AG04450 (cell line): ENCODE results near the gene MN1. TPM values are rescaled to one million over a fixed set of nuclear protein-coding genes. Genes with fewer than 3 reads are reported as not detected.

ENCODE experiments used
- CTCF ChIA-PET: fragments of 300-600, 350-600 bp; formaldehyde crosslinking; extraction: SDS; loops from one replicate; lab custom pipeline; 2022; ENCODE audit warnings: antibody characterized with exemption, inconsistent platforms; lab: Charles Lee
- POLR2A ChIA-PET: fragments of 350-600 bp; formaldehyde crosslinking; extraction: SDS; loops from one replicate; lab custom pipeline; 2021; ENCODE audit warnings: antibody characterized with exemption, inconsistent platforms; lab: Yijun Ruan, JAX
- DNase-seq: peaks from one replicate; pipeline ENCODE4 v3.0.0-alpha.2; 2011; ENCODE audit warnings: low read depth, low spot score
- H3K27ac ChIP-seq: one replicate; pipeline ENCODE4 v1.5.1; 2012; ENCODE audit warnings: low read depth, low read length, control low read depth
- H3K27me3 ChIP-seq: one replicate; pipeline ENCODE4 v1.6.0; 2012; ENCODE audit warnings: low read length; ENCODE audit not compliant: control insufficient read depth, insufficient read depth
- H3K4me3 ChIP-seq: 2 replicates; pipeline ENCODE4 v1.5.1; 2011; ENCODE audit warnings: mild to moderate bottlenecking, low read depth, low read length, control low read depth
- H3K9me3 ChIP-seq: 2 replicates; pipeline ENCODE4 v1.5.1; 2012; ENCODE audit warnings: low read length; ENCODE audit not compliant: control insufficient read depth, insufficient read depth
- polyA plus RNA-seq: library from polyadenylated mRNA; depleted of rRNA; stranded (reverse); fragments of >200 nt; gene quantifications from 2 replicates; pipeline ENCODE4 v1.2.3, GENCODE V29; 2011
- TF ChIP-seq, protein P1 (sequence below): IDR thresholded peaks from 2 replicates; pipeline ENCODE4 v1.5.1; 2011; ENCODE audit warnings: low read depth, low read length, control low read depth, inconsistent platforms

MN1 gene
- polyA plus RNA-seq, 1 experiment = 2.7 TPM

DNA sequence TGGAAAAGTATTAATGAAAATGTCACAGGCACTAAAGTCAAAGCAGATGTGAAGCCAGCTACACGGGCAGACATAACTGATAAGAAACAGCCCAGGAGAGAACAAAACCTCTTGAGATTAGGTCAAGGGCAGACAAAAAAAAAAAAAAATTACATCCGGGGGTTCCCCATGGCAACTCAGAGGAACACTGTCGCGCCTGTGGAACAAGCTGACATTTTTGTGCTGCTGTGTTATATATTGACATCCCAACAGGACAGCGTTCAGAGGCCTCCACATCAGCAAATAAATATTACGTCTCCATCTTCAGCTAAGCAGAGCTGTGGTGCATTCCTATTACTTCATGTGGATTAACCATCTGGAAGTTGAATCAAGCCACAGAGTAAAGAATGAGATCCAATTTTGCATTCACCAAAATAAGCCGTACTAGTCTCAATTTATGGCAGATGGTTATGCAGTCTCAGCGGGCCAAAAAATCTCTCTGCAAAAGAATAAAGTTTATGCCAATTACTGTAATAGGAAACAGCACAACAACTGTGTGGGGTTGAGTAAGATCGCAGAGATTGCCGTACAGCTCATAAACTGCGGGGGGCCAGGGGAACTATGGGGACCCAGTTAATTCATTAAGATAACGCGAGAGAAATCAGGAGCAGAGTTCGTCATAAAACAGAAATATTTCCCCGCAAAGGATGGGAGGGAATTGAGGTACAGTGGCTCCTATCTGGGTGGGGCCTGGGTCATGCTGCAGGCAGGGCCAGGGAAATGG is 41.3 kb upstream of the MN1 start:
- DNase-seq = no peak
- H3K27me3 ChIP-seq = no peaks in the 10 kb centered on the region
- no peak overlapping the region for H3K4me3 ChIP-seq
- CTCF ChIA-PET = no interaction called here
- TF ChIP-seq, protein P1, sequence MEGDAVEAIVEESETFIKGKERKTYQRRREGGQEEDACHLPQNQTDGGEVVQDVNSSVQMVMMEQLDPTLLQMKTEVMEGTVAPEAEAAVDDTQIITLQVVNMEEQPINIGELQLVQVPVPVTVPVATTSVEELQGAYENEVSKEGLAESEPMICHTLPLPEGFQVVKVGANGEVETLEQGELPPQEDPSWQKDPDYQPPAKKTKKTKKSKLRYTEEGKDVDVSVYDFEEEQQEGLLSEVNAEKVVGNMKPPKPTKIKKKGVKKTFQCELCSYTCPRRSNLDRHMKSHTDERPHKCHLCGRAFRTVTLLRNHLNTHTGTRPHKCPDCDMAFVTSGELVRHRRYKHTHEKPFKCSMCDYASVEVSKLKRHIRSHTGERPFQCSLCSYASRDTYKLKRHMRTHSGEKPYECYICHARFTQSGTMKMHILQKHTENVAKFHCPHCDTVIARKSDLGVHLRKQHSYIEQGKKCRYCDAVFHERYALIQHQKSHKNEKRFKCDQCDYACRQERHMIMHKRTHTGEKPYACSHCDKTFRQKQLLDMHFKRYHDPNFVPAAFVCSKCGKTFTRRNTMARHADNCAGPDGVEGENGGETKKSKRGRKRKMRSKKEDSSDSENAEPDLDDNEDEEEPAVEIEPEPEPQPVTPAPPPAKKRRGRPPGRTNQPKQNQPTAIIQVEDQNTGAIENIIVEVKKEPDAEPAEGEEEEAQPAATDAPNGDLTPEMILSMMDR = no peak
- no peaks in the 10 kb centered on the region for H3K9me3 ChIP-seq
- POLR2A ChIA-PET = interaction anchor here (0.7 kb wide), 1 partner anchor 293 kb away, joined by 3 read pairs; no protein-coding TSS in a partner anchor
- no peak overlapping the region for H3K27ac ChIP-seq

DNA sequence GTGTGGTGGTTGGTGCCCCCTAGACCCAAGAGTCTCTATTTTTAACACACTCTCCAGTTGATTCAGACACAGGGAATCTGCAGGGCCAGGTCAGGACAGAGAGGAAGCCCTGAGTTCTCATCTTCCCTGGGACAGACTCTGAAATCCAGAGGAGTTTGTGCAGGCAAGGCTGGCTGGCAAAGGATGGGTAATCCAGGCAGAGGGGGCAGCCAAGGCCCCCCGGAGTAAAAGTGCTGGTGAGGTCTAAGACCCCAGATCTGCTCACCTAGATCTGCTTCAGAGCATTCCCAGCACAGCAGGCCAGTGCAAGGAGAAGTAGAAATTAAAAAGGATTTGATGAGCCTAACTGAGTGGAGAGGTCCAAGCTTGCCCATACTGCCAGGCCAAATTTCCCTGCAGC is 40.6 kb upstream of the MN1 start:
- TF ChIP-seq, protein P1 = no peak
- DNase-seq = no peak
- Histone ChIP-seq H3K9me3 (peaks cover 4% of the 10 kb centered on the region; the same call in 1 of the 2 replicates), H3K27ac (no peak overlapping the region), H3K27me3 (no peaks in the 10 kb centered on the region), H3K4me3 (no peak overlapping the region)
- POLR2A ChIA-PET = no interaction called here
- CTCF ChIA-PET = no interaction called here

DNA sequence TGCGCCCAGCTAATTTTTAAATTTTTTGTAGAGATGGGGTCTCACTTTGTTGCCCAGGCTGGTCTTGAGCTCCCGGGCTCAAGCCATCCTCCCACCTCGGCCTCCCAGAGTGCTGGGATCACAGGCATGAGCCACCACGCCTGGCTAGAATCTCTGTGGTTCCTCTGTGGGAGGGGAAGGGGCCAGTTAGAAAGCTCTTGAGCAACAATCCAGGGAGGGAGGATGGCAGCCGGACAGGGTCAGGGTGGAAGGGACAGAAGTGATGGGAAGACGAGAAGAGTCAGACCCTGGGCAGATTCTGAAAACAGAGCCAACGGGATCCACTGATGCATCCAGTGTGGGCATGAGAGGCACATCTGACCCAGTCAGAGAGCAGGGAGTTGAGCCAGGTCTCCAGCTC is 38.9 kb upstream of the MN1 start:
- H3K27me3 ChIP-seq = no peaks in the 10 kb centered on the region
- H3K9me3 ChIP-seq = peaks cover 9% of the 10 kb centered on the region; the same call in 1 of the 2 replicates
- TF ChIP-seq, protein P1 = no peak
- POLR2A ChIA-PET = no interaction called here
- CTCF ChIA-PET = no interaction called here
- H3K4me3 ChIP-seq = no peak overlapping the region
- DNase-seq = no peak
- H3K27ac ChIP-seq = no peak overlapping the region

DNA sequence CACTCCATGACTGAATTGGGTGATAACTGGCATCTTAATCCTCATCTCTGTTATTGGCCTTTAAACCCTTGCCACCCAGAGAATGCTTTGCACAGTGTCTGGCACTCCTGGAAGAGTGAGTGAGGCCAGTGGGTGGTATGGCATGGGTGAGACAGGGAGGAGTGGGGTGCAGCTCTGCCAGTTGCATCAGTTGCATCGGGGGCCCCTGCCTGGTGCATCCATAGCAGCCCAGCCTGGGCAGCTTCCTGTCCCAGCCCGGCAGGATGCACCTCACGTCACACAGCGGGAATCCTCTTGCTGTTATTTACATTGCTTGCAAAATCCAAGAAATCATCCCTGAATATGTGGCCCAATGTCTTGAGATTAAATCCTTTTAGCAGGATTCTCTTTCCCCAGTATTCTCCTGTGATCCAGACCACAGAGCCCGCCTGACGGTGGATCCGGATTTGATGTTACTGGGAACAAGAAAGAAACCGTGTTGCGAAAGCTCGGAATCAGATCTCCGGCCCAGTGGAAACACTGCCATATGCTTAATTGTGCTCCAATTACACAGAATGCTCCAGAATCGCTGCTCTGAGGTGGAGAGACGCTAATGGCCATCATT is 37.6 kb upstream of the MN1 start:
- no peak for DNase-seq
- CTCF ChIA-PET = no interaction called here
- Histone ChIP-seq H3K27me3 (no peaks in the 10 kb centered on the region), H3K27ac (no peak overlapping the region), H3K4me3 (no peak overlapping the region), H3K9me3 (peaks cover 13% of the 10 kb centered on the region)
- TF ChIP-seq, protein P1 = no peak
- POLR2A ChIA-PET = no interaction called here

DNA sequence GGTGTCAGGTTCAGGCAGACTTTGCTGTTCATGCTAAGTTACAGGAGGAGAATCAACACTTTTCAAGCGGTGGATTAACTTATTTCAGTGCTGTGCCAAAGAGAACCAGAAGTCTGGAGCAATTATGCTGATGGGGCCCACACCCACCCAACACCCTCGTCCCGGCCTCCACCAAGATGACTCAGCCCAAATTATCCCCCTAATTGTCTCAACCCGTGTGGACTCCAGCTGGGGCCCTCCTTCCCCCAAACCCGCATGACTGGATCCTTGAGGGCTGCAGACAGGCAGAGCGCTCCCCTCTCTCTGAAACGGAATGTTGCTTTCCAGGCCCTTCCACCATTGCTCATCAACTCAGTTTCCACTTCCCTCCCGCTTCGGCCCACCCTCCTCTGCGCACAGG is 34.6 kb upstream of the MN1 start:
- no peak for DNase-seq

More for the DNA sequence above, 34.6 kb upstream of the MN1 start:
- H3K27ac ChIP-seq = no peak overlapping the region
- no peak overlapping the region for H3K4me3 ChIP-seq
- TF ChIP-seq, protein P1 = no peak
- H3K9me3 ChIP-seq = peaks cover 13% of the 10 kb centered on the region
- H3K27me3 ChIP-seq = no peaks in the 10 kb centered on the region
- ChIA-PET POLR2A (interaction anchor here (1.3 kb wide), 1 partner anchor 47 kb away, joined by 3 read pairs; no protein-coding TSS in a partner anchor), CTCF (no interaction called here)
